ENCODE measurements around the gene PHF2. TPM values are rescaled to one million over a fixed set of nuclear protein-coding genes. Genes with fewer than 3 reads are reported as not detected.

PHF2 gene
- total and polyA plus RNA-seq, 2 of the 8 experiments (the other 6 are each of a cell fraction or from before 2014, with no cell fraction given) = 3.4 to 9.4 TPM

- H3K27me3 ChIP-seq (replicated peaks in 1 of 4; ENCODE audit: control insufficient read depth in 3 of 4, extremely low read depth in 1 of 4, insufficient read depth in 3 of 4, low read length in 3 of 4) = no peaks in the 10 kb centered on the region
- no peak overlapping the region for H2BK20ac ChIP-seq (ENCODE audit: low read length)
- H4K91ac ChIP-seq (replicated peaks; ENCODE audit: insufficient read length, low read length) = no peak overlapping the region
- H3K4me1 ChIP-seq (replicated peaks in 1 of 4; ENCODE audit: control insufficient read depth in 3 of 4, insufficient read depth in 4 of 4, low read length in 3 of 4) = no peaks in the 10 kb centered on the region
- H3K79me2 ChIP-seq (ENCODE audit: control insufficient read depth in 1 of 2, insufficient read depth in 2 of 2, low read length in 2 of 2) = no peaks in the 10 kb centered on the region
- DNase-seq (ENCODE audit: low read depth in 1 of 2, low spot score in 2 of 2) (no peak), FAIRE-seq (no peak)
- no peak overlapping the region for H2BK15ac ChIP-seq (ENCODE audit: low read length)
- ChIA-PET CTCF (ENCODE audit: partially characterized antibody) (interaction anchor here (0.9 to 6.2 kb wide), 3 partner anchors 9 to 16 kb away, joined by 3 to 31 read pairs (median 3); no protein-coding TSS in a partner anchor), POLR2A (ENCODE audit: partially characterized antibody) (interaction anchor here (0.5 kb wide), 1 partner anchor 839 kb away, joined by 3 read pairs; no protein-coding TSS in a partner anchor)
- H3K4me2 ChIP-seq (ENCODE audit: insufficient read depth in 1 of 2, low read depth in 2 of 2, low read length in 2 of 2) = no peak overlapping the region
- no peak overlapping the region for H4K8ac ChIP-seq (ENCODE audit: extremely low read depth, insufficient read depth, low read length)
- no peaks in the 10 kb centered on the region for H3K23me2 ChIP-seq (ENCODE audit: low read depth, low read length)
- no peak overlapping the region for H2BK5ac ChIP-seq (ENCODE audit: low read depth, low read length)
- H3K4ac ChIP-seq (replicated peaks; ENCODE audit: insufficient read length, low read depth, low read length) = no peak overlapping the region
- H2BK120ac ChIP-seq (replicated peaks; ENCODE audit: low read depth, low read length) = no peak overlapping the region
- no peak overlapping the region for H2AK5ac ChIP-seq (ENCODE audit: low read depth, low read length)
- H3K4me3 ChIP-seq (ENCODE audit: extremely low read depth in 1 of 4, insufficient read depth in 2 of 4, low read depth in 3 of 4, low read length in 4 of 4) = no peak overlapping the region
- H3K27ac ChIP-seq (ENCODE audit: low read depth, low read length) = no peak overlapping the region
- no peak overlapping the region for H3K23ac ChIP-seq (ENCODE audit: insufficient read length)
- no peak overlapping the region for H2AFZ ChIP-seq (ENCODE audit: low read length)
- H3K56ac ChIP-seq (replicated peaks; ENCODE audit: insufficient read length, low read depth, low read length) = no peak overlapping the region
- H3K9ac ChIP-seq (replicated peaks in 1 of 4; ENCODE audit: extremely low read depth in 1 of 4, low read depth in 3 of 4, low read length in 3 of 4) = no peak overlapping the region
- peaks cover 11 to 17% of the 10 kb centered on the region in 2 experiments for H3K9me3 ChIP-seq (ENCODE audit: insufficient read depth in 2 of 2, low read depth in 1 of 2, low read length in 1 of 2)
- no peaks in the 10 kb centered on the region for H3K36me3 ChIP-seq (ENCODE audit: control insufficient read depth in 2 of 4, insufficient read depth in 4 of 4, low read length in 3 of 4)
- WGBS, 2 experiments (ENCODE audit: extremely low coverage in 1 of 2, insufficient coverage in 1 of 2, insufficient read length in 1 of 2, insufficient replicate concordance in 2 of 2, low coverage in 1 of 2, low lambda C conversion rate in 2 of 2, missing lambda C conversion rate in 1 of 2) = 93% methylated on average over 13 of the region's 16 CpGs; no CpG with 5 or more reads in 1 of the 2 experiments
- H4K20me1 ChIP-seq (replicated peaks in 1 of 2; ENCODE audit: control insufficient read depth in 1 of 2, insufficient read depth in 2 of 2, low read length in 2 of 2) = no peaks in the 10 kb centered on the region
- no peak overlapping the region for H2BK12ac ChIP-seq (ENCODE audit: low read depth, low read length)
- no peak overlapping the region for H3K18ac ChIP-seq (ENCODE audit: extremely low read depth, low read length)
- H3K14ac ChIP-seq (ENCODE audit: insufficient read length) = no peak overlapping the region
- H3K79me1 ChIP-seq (ENCODE audit: low read depth, low read length) = no peaks in the 10 kb centered on the region
- no peak overlapping the region for H4K5ac ChIP-seq (ENCODE audit: insufficient read length, low read depth, low read length)
- TF ChIP-seq SUZ12 (IDR thresholded peaks at IDR 0.05; ENCODE audit: low read length) (no peak), RFX5 (IDR thresholded peaks at IDR 0.05; ENCODE audit: borderline replicate concordance, low read depth, low read length) (no peak), USF2 (IDR thresholded peaks at IDR 0.05; ENCODE audit: low read length) (no peak), FOSL1 (IDR thresholded peaks at IDR 0.05; ENCODE audit: insufficient read depth, low read depth, low read length) (no peak), ZNF274 (IDR thresholded peaks at IDR 0.05; ENCODE audit: borderline replicate concordance, extremely low read depth, low read length) (no peak), EGR1 (IDR thresholded peaks at IDR 0.05; ENCODE audit: borderline replicate concordance, low read depth, low read length) (no peak), POLR2AphosphoS5 (IDR thresholded peaks at IDR 0.05; ENCODE audit: low read depth, low read length) (no peak), YY1 (IDR thresholded peaks at IDR 0.05; ENCODE audit: low read depth, low read length) (no peak), GABPA (IDR thresholded peaks at IDR 0.05; ENCODE audit: borderline replicate concordance, insufficient read depth, low read length) (no peak)
Measured at GRCh38 chr9:93698140-93698908, 121.9 kb downstream of the PHF2 start.

Measured in H1 (cell line).